DND-41 (cell line): Measurements from ENCODE around the gene SWSAP1.
"Not testable (repeated sequence)": the region's sequence is repeated elsewhere in the genome, so short reads cannot be mapped to it uniquely, and the experiment has no call there.

Experiments used
- ATAC-seq: fragments of 200-7000 bp; cut with Tn5 transposase; 3 replicates; pipeline ENCODE4 v1.9.1; 2021; ENCODE audit warnings: low read depth; ENCODE audit not compliant: insufficient read depth
- DNase-seq: peaks from one replicate; pipeline ENCODE4 v3.0.0-alpha.2; 2020
- H2AFZ ChIP-seq: 2 replicates; pipeline ENCODE4 v1.6.0; 2012; ENCODE audit warnings: low read depth, low read length
- H3K27ac ChIP-seq: 2 replicates; pipeline ENCODE4 v1.5.1; 2012; ENCODE audit warnings: low read length, inconsistent platforms
- H3K27me3 ChIP-seq: fragments of 200-600 bp; sonication (generic); 2 replicates; pipeline ENCODE4 v1.6.0; 2012; ENCODE audit warnings: low read length, mild to moderate bottlenecking, inconsistent platforms; ENCODE audit not compliant: insufficient read depth, poor library complexity
- H3K36me3 ChIP-seq: 2 replicates; pipeline ENCODE4 v1.5.1; 2012; ENCODE audit warnings: low read length, inconsistent platforms; ENCODE audit not compliant: insufficient read depth
- H3K4me1 ChIP-seq: 2 replicates; pipeline ENCODE4 v1.5.1; 2012; ENCODE audit warnings: mild to moderate bottlenecking, low read length; ENCODE audit not compliant: insufficient read depth
- H3K4me2 ChIP-seq: 2 replicates; pipeline ENCODE4 v1.6.0; 2012; ENCODE audit warnings: mild to moderate bottlenecking, moderate library complexity, low read length, inconsistent platforms; ENCODE audit not compliant: insufficient read depth
- H3K4me3 ChIP-seq, 2 experiments: fragments of 200-600 bp in 1 of 2; shearing (Covaris generic) in 1 of 2; 2 replicates each; pipeline ENCODE4 v1.5.1; 2012 to 2016; ENCODE audit warnings: inconsistent platforms in 2 of 2, low read length in 2 of 2, mild to moderate bottlenecking in 2 of 2, low read depth in 1 of 2, moderate library complexity in 1 of 2
- H3K79me2 ChIP-seq: 2 replicates; pipeline ENCODE4 v1.6.0; 2012; ENCODE audit warnings: low read length, inconsistent platforms; ENCODE audit not compliant: insufficient read depth
- H3K9ac ChIP-seq: 2 replicates; pipeline ENCODE4 v1.6.0; 2012; ENCODE audit warnings: low read depth, mild to moderate bottlenecking, inconsistent platforms, low read length, moderate library complexity
- H3K9me3 ChIP-seq: 2 replicates; pipeline ENCODE4 v1.5.1; 2012; ENCODE audit warnings: low read length, moderate library complexity, mild to moderate bottlenecking, inconsistent platforms; ENCODE audit not compliant: insufficient read depth, severe bottlenecking
- H4K20me1 ChIP-seq: 2 replicates; pipeline ENCODE4 v1.6.0; 2012; ENCODE audit warnings: low read length; ENCODE audit not compliant: insufficient read depth
- CTCF ChIP-seq: IDR thresholded peaks from 2 replicates; pipeline ENCODE4 v1.5.1; 2012; ENCODE audit warnings: borderline replicate concordance, low read length, moderate library complexity, mild to moderate bottlenecking; ENCODE audit not compliant: poor library complexity, severe bottlenecking; ENCODE audit errors: extremely low read depth
- EZH2 ChIP-seq: IDR thresholded peaks from 3 replicates; pipeline ENCODE4 v1.6.1; 2012; ENCODE audit warnings: borderline replicate concordance, low read depth, mild to moderate bottlenecking, moderate library complexity, low read length, inconsistent platforms; ENCODE audit not compliant: severe bottlenecking

SWSAP1 gene

DNA sequence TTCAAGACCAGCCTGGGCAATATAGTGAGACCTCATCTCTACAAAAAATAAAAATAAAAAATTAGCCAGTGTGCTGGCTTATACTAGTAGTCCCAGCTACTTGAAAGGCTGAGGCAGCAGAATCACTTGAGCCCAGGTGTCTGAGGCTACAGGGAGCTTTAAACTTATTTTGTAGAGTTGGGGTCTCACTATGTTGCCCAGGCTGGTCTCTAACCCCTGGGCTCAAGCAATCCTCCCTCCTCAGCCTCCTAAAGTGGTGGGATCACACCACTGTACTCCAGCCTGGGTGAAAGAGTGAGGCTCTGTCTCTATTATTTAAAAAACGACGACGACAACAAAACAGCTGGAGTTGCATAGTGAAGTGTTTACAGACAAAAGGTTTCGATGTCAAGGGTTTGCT is 43.0 kb upstream of the SWSAP1 start:
- Histone ChIP-seq H4K20me1 (no peaks in the 10 kb centered on the region), H3K4me2 (no peak overlapping the region), H3K79me2 (no peaks in the 10 kb centered on the region), H2AFZ (no peak overlapping the region), H3K27ac (no peak overlapping the region), H3K4me3 (no peak overlapping the region), H3K9ac (no peak overlapping the region), H3K36me3 (peaks cover 47% of the 10 kb centered on the region), H3K27me3 (no peaks in the 10 kb centered on the region), H3K4me1 (peaks cover under 1% of the 10 kb centered on the region; the same call in 1 of the 2 replicates), H3K9me3 (no peaks in the 10 kb centered on the region)
- no peak for ATAC-seq
- DNase-seq, result no peak
- TF ChIP-seq CTCF (no peak), EZH2 (no peak)

DNA sequence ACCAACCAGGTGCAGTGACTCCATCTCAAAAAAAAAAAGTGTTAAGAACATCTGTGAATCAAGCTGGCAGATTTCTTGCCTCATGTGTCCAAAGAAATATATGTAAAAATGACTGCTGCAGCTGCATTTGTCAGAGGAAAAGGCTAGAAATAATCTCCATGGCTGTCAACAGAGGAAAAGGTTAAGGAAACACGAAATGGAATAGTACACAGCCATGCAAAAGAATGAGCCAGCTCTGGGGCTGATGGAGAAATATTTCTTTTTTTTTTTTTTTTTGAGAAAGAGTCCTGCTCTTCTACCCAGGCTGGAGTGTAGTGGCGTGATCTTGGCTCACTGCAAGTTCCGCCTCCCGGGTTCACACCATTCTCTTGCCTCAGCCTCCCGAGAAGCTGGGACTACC is 41.6 kb upstream of the SWSAP1 start:
- DNase-seq (no peak), ATAC-seq (no peak)
- H2AFZ ChIP-seq, result no peak overlapping the region
- H3K27ac ChIP-seq, result no peak overlapping the region
- no peaks in the 10 kb centered on the region for H3K9me3 ChIP-seq
- peaks cover 6% of the 10 kb centered on the region; the same call in 1 of the 2 replicates for H3K4me1 ChIP-seq
- H3K4me2 ChIP-seq, result no peak overlapping the region
- no peaks in the 10 kb centered on the region for H3K27me3 ChIP-seq
- peaks cover 43% of the 10 kb centered on the region for H3K36me3 ChIP-seq
- H3K79me2 ChIP-seq, result no peaks in the 10 kb centered on the region
- H4K20me1 ChIP-seq, result no peaks in the 10 kb centered on the region; the same call in 1 of the 2 replicates
- TF ChIP-seq CTCF (no peak), EZH2 (no peak)
- H3K4me3 ChIP-seq, result no peak overlapping the region
- H3K9ac ChIP-seq, result no peak overlapping the region

DNA sequence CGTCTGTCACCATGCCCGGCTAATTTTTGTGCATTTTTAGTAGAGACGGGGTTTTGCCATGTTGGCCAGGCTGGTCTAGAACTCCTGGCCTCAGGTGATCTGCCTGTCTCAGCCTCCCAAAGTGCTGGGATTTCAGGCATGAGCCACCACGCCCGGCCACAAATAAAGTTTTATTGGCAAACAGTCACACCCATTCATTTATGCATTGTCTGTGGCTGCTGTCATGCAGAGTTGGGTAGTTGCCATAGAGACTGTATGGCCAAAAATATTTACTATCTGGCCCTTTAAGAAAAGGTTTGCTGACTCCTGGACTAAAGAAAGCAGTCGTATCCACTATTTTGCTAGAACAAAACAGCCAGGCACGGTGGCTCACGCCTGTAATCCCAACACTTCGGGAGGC is 40.6 kb upstream of the SWSAP1 start:
- DNase-seq, result not testable (repeated sequence)

GRCh38 chr19:11335449-11336146 is 38.9 kb upstream of the SWSAP1 start:
- no peak overlapping the region for H3K4me2 ChIP-seq
- ATAC-seq, result no peak
- H3K9ac ChIP-seq, result no peak overlapping the region
- H3K4me3 ChIP-seq, result no peak overlapping the region
- no peak overlapping the region for H2AFZ ChIP-seq
- H3K4me1 ChIP-seq, result peaks cover 27% of the 10 kb centered on the region
- H3K9me3 ChIP-seq, result no peaks in the 10 kb centered on the region
- peaks cover 13% of the 10 kb centered on the region for H3K79me2 ChIP-seq
- H3K27ac ChIP-seq, result no peak overlapping the region; the same call in 1 of the 2 replicates
- H3K36me3 ChIP-seq, result peaks cover 34% of the 10 kb centered on the region
- H3K27me3 ChIP-seq, result no peaks in the 10 kb centered on the region
- H4K20me1 ChIP-seq, result no peaks in the 10 kb centered on the region; the same call in 1 of the 2 replicates
- TF ChIP-seq CTCF (no peak), EZH2 (no peak)
- no peak for DNase-seq

More for the DNA sequence above, 40.6 kb upstream of the SWSAP1 start:
- not testable (repeated sequence) for H2AFZ ChIP-seq, H3K9ac ChIP-seq, H3K4me2 ChIP-seq, H3K4me3 ChIP-seq, ATAC-seq, H3K27ac ChIP-seq, H3K27me3 ChIP-seq, H3K79me2 ChIP-seq, H4K20me1 ChIP-seq, H3K9me3 ChIP-seq
- Histone ChIP-seq H3K4me1 (peaks cover 15% of the 10 kb centered on the region), H3K36me3 (peaks cover 43% of the 10 kb centered on the region)
